Suprapubic skin (tissue), 3 donors: ENCODE data around the gene SIKE1.

Experiments
- EP300 ChIP-seq: sonication (generic); formaldehyde crosslinking; IDR thresholded peaks from one replicate; pipeline ENCODE4 v1.6.1; 2017; ENCODE audit warnings: antibody characterized with exemption
- POLR2A ChIP-seq, 2 donors: fragments of 450-650 bp; IDR thresholded peaks; one replicate each; pipeline ENCODE4 v1.6.1; 2017; ENCODE audit warnings: antibody characterized with exemption in 2 of 2, mild to moderate bottlenecking in 2 of 2, moderate library complexity in 2 of 2
- TF ChIP-seq, protein P1 (sequence below), 2 donors: fragments of 200-600 bp in 1 of 2; fragments of 450-650 bp in 1 of 2; sonication (generic) in 1 of 2; IDR thresholded peaks; one replicate each; pipeline ENCODE4 v1.5.1; 2016 to 2019; ENCODE audit warnings: antibody characterized with exemption in 2 of 2, mild to moderate bottlenecking in 1 of 2, moderate library complexity in 1 of 2

DNA sequence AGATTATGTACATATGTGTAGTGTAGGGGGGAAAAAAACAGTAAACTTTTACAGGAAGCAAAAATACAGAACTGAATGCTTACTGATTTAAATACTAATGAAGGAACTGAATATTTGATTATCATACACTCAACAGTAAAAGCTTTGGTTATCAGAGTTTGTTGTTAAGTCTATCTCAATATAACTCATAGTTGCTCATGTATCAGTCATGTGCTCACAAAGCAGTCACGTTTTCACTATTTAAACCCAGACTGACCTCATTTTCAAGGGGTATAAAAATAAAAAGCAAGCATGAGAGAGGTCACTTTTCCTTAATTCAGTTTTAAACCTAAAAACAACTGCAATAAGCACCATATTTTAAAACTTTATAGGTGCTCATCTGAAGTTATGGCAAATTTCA, 57.0 kb downstream of the SIKE1 start:
- TF ChIP-seq, protein P1, sequence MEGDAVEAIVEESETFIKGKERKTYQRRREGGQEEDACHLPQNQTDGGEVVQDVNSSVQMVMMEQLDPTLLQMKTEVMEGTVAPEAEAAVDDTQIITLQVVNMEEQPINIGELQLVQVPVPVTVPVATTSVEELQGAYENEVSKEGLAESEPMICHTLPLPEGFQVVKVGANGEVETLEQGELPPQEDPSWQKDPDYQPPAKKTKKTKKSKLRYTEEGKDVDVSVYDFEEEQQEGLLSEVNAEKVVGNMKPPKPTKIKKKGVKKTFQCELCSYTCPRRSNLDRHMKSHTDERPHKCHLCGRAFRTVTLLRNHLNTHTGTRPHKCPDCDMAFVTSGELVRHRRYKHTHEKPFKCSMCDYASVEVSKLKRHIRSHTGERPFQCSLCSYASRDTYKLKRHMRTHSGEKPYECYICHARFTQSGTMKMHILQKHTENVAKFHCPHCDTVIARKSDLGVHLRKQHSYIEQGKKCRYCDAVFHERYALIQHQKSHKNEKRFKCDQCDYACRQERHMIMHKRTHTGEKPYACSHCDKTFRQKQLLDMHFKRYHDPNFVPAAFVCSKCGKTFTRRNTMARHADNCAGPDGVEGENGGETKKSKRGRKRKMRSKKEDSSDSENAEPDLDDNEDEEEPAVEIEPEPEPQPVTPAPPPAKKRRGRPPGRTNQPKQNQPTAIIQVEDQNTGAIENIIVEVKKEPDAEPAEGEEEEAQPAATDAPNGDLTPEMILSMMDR (IDR thresholded peaks at IDR 0.05) = no peak
- TF ChIP-seq EP300 (no peak), POLR2A (IDR thresholded peaks at IDR 0.05) (no peak)
